Neural crest cell (in vitro differentiated cells): ENCODE measurements around the gene CD276. TPM values are rescaled to one million over a fixed set of nuclear protein-coding genes. Genes with fewer than 3 reads are reported as not detected.

Source experiments
- DNase-seq: peaks from one replicate; pipeline ENCODE4 v3.0.0; 2021; ENCODE audit warnings: low read depth, mixed read lengths, low spot score
- H3K27ac Mint-ChIP-seq: one replicate; pipeline ENCODE4 v1.8.0; 2021; ENCODE audit warnings: mild to moderate bottlenecking, mixed read lengths; ENCODE audit not compliant: unreplicated experiment
- H3K27me3 Mint-ChIP-seq: 2 replicates; pipeline ENCODE4 v1.8.0; 2021; ENCODE audit warnings: low read depth, mild to moderate bottlenecking, mixed read lengths
- H3K36me3 Mint-ChIP-seq: 2 replicates; pipeline ENCODE4 v1.8.0; 2021; ENCODE audit warnings: low read depth, mild to moderate bottlenecking, mixed read lengths
- H3K4me1 Mint-ChIP-seq: 2 replicates; pipeline ENCODE4 v1.8.0; 2021; ENCODE audit warnings: mixed read lengths
- H3K4me3 Mint-ChIP-seq: one replicate; pipeline ENCODE4 v1.8.0; 2021; ENCODE audit warnings: mild to moderate bottlenecking, mixed read lengths
- H3K9me3 Mint-ChIP-seq: 2 replicates; pipeline ENCODE4 v1.8.0; 2021; ENCODE audit warnings: mixed read lengths
- CTCF ChIP-seq: fragments of 200-600 bp; sonication (generic); conservative IDR thresholded peaks from 2 replicates; pipeline ENCODE4 v1.5.0; 2021; ENCODE audit warnings: antibody characterized with exemption, mild to moderate bottlenecking
- total RNA-seq: library from RNA; stranded (reverse); gene quantifications from 2 replicates; pipeline ENCODE4 v1.2.1, GENCODE V29; 2021

Gene CD276
- total RNA-seq, 1 donor from 2014 or later = 199 TPM

- no peak overlapping the region for H3K27ac Mint-ChIP-seq
- H3K36me3 Mint-ChIP-seq = peaks cover 6% of the 10 kb centered on the region
- no peak for TF ChIP-seq CTCF
- no peaks in the 10 kb centered on the region for H3K27me3 Mint-ChIP-seq
- DNase-seq = no peak
- no peaks in the 10 kb centered on the region for H3K9me3 Mint-ChIP-seq
- peaks cover 4% of the 10 kb centered on the region for H3K4me1 Mint-ChIP-seq
- no peak overlapping the region for H3K4me3 Mint-ChIP-seq
Observed at GRCh38 chr15:73717206-73717605, 33.0 kb downstream of the CD276 start.

- Mint-ChIP-seq H3K27me3 (no peaks in the 10 kb centered on the region), H3K9me3 (no peaks in the 10 kb centered on the region), H3K4me3 (no peak overlapping the region), H3K36me3 (peaks cover 6% of the 10 kb centered on the region), H3K4me1 (peaks cover 6% of the 10 kb centered on the region), H3K27ac (no peak overlapping the region)
- no peak for DNase-seq
- peak; percentile 35 for TF ChIP-seq CTCF
Observed at GRCh38 chr15:73717802-73718201, 33.6 kb downstream of the CD276 start.

- TF ChIP-seq CTCF = no peak
- H3K27me3 Mint-ChIP-seq = no peaks in the 10 kb centered on the region
- H3K27ac Mint-ChIP-seq = no peak overlapping the region
- H3K36me3 Mint-ChIP-seq = no peaks in the 10 kb centered on the region
- H3K4me3 Mint-ChIP-seq = no peak overlapping the region
- peaks cover 13% of the 10 kb centered on the region for H3K4me1 Mint-ChIP-seq
- DNase-seq = no peak
- H3K9me3 Mint-ChIP-seq = no peaks in the 10 kb centered on the region
Observed at GRCh38 chr15:73718694-73719093, 34.5 kb downstream of the CD276 start.

- no peak for TF ChIP-seq CTCF
- Mint-ChIP-seq H3K4me3 (no peak overlapping the region), H3K27ac (no peak overlapping the region), H3K36me3 (no peaks in the 10 kb centered on the region), H3K4me1 (peaks cover 20% of the 10 kb centered on the region), H3K27me3 (no peaks in the 10 kb centered on the region), H3K9me3 (no peaks in the 10 kb centered on the region)
- no peak for DNase-seq
Observed at GRCh38 chr15:73722425-73722824, 38.2 kb downstream of the CD276 start.

- no peak overlapping the region for H3K27ac Mint-ChIP-seq
- no peaks in the 10 kb centered on the region for H3K36me3 Mint-ChIP-seq
- H3K4me3 Mint-ChIP-seq = no peak overlapping the region
- TF ChIP-seq CTCF = no peak
- DNase-seq = no peak
- H3K4me1 Mint-ChIP-seq = peaks cover 20% of the 10 kb centered on the region
- no peaks in the 10 kb centered on the region for H3K27me3 Mint-ChIP-seq
- no peaks in the 10 kb centered on the region for H3K9me3 Mint-ChIP-seq
Observed at GRCh38 chr15:73723191-73723590, 39.0 kb downstream of the CD276 start.

- Mint-ChIP-seq H3K4me3 (no peak overlapping the region), H3K27ac (peak overlapping the region; percentile 35), H3K9me3 (no peaks in the 10 kb centered on the region), H3K4me1 (peaks cover 16% of the 10 kb centered on the region), H3K27me3 (no peaks in the 10 kb centered on the region), H3K36me3 (no peaks in the 10 kb centered on the region)
- DNase-seq = no peak
- no peak for TF ChIP-seq CTCF
Observed at GRCh38 chr15:73724212-73724611, 40.0 kb downstream of the CD276 start.
